AML-193 (cell line): ENCODE data around the gene MUC12.
"Not testable (repeated sequence)": the region's sequence is repeated elsewhere in the genome, so short reads cannot be mapped to it uniquely, and the experiment has no call there.

ENCODE experiments used
- DNase-seq, 2 experiments: peaks; one replicate each; lab custom pipeline; 2025; lab: John Stamatoyannopoulos, UW

The MUC12 gene

DNA sequence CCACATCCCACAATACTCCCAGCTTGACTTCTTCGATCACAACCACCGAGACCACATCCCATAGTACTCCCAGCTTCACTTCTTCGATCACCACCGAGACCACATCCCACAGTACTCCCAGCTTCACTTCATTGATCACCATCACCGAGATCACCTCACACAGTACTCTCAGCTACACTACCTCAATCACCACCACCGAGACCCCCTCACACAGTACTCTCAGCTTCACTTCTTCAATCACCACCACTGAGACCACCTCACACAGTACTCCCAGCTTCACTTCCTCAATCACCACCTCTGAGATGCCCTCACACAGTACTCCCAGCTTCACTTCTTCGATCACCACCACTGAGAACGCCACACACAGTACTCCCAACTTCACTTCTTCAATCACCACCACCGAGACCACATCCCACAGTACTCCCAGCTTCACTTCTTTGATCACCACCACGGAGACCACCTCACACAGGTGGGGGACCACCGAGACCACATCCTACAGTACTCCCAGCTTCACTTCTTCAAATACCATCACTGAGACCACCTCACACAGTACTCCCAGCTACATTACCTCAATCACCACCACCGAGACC lies 11.4 kb upstream of the MUC12 start:
- no peak for DNase-seq

GRCh38 chr7:100959894-100960293 lies 9.5 kb upstream of the MUC12 start:
- DNase-seq, result no peak

- DNase-seq, result no peak
These were observed 6.8 kb upstream of the MUC12 start for GRCh38 chr7:100962537-100962936.

DNA sequence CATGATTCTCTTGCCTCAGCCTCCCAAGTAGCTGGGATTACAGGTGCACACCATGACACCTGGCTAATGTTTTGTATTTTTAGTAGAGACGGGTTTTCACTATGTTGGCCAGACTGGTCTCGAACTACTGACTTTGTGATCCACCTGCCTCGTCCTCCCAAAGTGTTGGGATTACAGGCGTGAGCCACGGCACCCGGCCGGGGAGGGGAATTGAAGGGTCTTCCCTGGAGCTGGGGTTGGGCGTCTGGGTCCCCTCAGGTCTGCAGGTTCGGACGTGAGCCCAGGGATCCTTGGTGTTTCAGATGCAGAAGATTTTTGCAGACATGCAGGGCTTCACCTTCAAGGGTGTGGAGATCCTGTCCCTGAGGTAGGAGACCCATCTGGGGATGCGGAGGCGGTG lies 6.0 kb upstream of the MUC12 start:
- DNase-seq, result no peak

DNA sequence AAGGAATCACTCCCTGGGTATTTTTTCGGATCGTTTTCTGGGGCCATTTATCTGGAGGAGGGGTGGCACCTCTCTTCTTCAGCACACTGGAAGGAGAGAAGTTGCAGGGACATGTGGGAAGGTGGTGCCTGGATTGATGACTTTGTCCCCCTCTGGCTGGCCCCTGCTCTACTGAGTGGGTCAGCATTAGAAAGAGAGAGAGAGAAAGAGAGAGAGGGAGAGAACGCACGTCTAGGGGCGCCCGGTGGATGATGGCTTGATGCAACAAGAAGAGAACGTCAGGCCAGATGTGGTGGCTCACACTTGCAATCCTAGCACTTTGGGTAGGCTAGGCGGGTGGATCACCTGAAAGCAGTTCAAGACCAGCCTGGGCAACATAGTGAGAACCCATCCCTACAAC lies 5.5 kb upstream of the MUC12 start:
- no peak for DNase-seq

GRCh38 chr7:100964630-100965029 lies 4.7 kb upstream of the MUC12 start:
- no peak for DNase-seq

GRCh38 chr7:100965045-100965722 lies 4.2 kb upstream of the MUC12 start:
- DNase-seq, result no peak

- no peak for DNase-seq
These were observed 3.4 kb upstream of the MUC12 start for GRCh38 chr7:100965723-100966541.

GRCh38 chr7:100966542-100967291 lies 2.6 kb upstream of the MUC12 start:
- DNase-seq, result no peak

DNA sequence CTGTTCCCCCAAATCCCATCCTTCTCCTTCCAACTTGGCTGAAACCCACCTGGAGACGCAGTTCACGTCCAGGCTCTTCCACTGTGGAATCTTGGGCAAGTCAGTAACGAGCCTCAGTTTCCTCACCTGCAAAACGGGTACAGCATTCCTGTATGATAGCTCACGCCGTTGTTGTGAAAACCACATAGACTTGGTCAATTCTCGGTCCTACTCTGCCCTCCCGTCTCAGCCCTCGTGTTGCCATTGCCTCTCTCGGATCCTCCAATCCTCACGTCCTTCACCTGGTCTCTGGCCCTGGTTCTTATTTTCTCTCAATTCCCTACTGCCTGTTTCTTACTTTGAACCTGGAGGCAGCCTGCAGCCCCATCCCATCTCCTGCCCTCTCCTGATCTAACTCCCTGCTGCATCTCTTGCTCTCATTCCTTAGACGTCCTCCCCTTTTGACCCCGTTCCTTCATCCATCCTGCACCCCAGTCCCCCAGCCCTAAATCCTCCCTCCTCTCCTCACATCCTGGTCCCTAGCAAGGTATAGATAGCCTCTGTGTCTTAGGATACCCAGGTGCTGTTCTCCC lies 2.0 kb upstream of the MUC12 start:
- DNase-seq, result no peak

DNA sequence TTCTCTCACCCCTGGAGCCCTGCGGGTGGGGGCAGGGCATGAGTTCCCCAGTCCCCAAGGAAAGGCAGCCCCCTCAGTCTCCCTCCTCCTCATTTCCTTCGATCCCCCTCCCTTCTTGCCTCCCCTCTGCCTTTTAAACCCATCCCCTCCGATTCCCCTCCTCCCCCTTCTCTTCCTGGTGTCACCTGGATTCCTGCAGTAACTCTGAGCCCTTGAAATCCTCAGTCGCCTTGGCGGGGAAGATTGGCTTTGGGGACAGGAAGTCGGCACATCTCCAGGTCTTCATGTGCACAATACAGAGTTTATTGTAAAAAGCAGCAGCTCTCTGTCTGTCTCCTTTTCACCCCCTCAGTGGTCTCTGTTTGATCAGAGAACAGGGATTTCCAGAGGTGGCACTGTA lies 1.3 kb upstream of the MUC12 start:
- DNase-seq, result no peak

DNA sequence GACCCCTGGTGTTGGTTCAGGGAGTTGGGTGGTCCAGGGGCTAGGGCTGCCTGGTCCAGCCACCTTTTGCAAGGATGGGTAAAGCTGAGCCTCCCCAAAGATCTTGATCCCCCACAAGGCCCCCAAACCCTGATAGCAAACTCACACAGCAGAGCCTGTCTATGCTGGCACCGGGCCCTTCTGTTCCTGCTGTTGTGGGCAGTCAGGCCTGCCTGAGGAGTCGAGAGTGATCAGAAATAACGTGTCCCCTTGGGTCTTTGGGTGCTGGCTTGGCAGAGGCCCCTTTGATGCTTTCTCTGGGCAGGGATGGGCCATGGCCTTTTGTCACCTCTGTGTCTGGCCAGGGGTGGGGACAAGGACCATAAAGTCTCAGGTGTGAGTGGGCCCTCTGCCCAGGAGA lies 715 bp upstream of the MUC12 start:
- no peak for DNase-seq

DNA sequence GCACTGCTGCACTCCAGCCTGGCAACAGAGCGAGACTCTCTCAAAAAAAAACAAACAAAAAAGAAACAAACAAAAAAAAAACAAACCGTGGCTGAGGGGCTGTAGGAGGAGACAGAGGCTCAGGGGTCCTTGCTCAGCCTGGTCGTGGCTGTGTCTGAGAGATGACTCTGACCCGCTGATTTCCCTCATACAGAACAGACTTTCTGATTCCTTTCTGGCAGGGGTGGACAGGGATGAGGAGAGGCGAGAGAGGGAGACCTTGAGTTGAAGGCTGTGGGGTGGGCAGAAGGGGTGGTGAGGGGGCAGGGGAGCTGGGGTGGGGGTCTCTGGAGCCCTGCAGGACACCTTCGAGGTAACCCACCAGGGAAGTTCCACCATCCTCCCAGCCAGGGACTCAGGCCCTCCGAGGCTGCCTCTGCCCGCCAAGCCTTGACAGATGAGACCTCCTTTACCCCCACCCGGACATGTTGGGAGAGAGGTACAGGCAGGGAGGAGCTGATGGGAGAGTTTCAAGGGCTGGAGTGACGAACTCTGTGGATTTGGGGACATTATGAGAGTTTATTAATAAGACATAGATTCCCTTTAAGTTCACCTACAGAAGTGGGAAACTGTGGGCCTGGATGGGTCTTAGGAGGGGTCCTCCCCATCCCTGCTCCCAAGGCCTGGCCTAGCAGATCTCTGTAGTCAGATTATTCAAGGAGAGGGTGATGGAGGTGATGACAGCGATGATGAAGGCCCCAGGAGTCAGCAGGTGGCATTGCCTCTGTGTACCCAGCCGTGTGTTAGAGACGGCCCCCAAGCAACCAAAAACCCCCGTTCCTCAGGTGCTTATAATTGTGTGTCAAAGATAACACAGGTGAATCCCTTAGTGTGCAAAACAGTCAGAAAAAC lies 2.0 kb downstream of the MUC12 start:
- DNase-seq, result no peak

DNA sequence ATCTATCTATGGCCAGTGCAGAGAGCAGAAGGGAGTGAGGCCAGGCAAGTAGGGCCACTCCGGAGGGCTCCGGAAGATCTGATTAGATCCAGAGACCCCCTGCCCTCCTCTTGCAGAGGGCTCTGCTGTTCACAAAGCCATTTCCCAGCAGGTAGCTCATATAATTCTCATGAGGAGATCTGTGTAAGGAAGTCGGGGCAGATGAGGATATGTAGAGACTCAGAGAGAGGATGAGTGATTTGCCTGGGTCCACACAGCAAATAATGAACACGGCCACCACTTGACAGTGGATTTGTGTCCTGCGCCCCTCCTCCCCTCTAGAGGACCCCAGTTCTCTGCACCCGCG lies 2.6 kb downstream of the MUC12 start:
- no peak for DNase-seq

- DNase-seq, result no peak
These were observed 4.7 kb downstream of the MUC12 start for GRCh38 chr7:100974021-100974420.

DNA sequence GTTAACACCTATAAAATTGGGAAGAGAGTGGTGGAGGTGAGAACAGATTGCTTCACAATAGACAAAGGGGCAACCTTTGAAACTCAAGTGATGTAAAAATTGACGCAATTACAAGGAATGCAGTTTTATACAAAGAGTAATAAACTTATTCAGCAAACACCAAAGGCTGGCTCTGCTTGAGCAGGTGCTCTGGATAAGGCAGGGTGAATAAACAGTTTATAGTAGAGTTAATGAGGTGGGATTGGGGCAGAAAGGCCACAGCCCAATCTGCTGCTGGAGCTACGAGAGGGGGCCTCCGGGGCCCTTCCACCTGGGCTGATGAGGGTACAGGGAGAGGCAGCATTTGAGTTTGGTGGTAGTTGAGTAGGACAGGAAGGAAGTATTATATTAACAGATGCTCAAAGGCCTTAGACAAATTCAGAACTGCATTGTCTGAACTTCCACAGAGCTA lies 6.0 kb downstream of the MUC12 start:
- DNase-seq, result no peak

DNA sequence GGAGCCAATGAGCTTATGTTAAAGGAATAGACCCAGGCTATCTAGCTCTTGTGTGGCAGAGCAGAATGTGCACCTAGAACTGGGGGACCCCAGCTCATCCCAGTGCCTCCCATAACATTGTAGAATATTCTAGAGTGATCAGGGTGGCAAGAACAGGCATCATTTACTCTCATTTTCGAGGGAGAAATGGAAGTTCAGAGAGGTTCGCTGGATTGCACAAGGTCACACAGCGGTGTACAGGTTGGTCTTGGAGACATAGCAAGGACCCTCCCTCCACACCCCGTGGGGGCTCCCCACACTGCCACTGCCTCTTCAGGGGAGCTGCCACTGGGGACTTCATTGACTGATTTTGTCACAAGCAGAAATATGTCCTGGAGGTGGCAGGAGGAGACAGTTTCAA lies 8.9 kb downstream of the MUC12 start:
- DNase-seq, result no peak

DNA sequence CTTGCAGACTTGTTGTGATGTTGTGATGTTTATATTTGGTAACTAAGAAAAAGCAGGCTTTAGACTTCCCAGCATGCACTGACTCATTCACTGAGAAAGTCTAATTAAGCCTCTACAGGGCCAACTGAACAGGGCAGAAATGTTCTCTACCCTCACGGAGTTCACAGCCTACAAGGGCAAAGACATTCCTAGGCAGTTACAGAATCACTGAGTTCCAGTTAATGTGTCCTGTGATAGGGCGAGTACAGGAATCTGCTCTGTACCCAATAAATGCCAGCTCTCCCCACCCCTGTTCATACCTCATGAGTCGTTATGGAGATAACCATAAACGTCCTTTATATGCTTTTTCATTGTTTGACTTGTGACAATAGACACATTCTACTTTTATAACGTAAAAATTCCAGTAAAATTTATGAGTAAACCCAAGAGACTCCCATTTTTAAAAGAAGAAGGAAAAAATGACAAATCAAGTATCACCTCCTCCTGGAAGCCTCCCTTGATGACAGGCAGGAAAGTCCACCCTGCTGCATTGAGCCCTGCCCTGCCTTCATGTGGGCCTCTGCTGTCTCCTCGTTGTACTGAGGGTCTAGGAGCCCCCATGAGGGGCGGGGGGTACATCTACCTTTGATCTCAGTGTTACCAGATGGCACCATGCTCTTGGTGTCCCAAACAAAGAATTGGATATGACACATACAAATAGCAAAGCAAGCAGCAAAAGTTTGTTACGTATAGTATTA lies 14.3 kb downstream of the MUC12 start:
- DNase-seq, result no peak

- DNase-seq, result not testable (repeated sequence)
These were observed 15.0 kb downstream of the MUC12 start for GRCh38 chr7:100984241-100984918.
